DND-41 (cell line): Measurements from ENCODE around the gene ATP6V0D1.

Experiments
- CTCF ChIP-seq: IDR thresholded peaks from 2 replicates; pipeline ENCODE4 v1.5.1; 2012; ENCODE audit warnings: borderline replicate concordance, low read length, moderate library complexity, mild to moderate bottlenecking; ENCODE audit not compliant: poor library complexity, severe bottlenecking; ENCODE audit errors: extremely low read depth
- EZH2 ChIP-seq: IDR thresholded peaks from 3 replicates; pipeline ENCODE4 v1.6.1; 2012; ENCODE audit warnings: borderline replicate concordance, low read depth, mild to moderate bottlenecking, moderate library complexity, low read length, inconsistent platforms; ENCODE audit not compliant: severe bottlenecking

DNA sequence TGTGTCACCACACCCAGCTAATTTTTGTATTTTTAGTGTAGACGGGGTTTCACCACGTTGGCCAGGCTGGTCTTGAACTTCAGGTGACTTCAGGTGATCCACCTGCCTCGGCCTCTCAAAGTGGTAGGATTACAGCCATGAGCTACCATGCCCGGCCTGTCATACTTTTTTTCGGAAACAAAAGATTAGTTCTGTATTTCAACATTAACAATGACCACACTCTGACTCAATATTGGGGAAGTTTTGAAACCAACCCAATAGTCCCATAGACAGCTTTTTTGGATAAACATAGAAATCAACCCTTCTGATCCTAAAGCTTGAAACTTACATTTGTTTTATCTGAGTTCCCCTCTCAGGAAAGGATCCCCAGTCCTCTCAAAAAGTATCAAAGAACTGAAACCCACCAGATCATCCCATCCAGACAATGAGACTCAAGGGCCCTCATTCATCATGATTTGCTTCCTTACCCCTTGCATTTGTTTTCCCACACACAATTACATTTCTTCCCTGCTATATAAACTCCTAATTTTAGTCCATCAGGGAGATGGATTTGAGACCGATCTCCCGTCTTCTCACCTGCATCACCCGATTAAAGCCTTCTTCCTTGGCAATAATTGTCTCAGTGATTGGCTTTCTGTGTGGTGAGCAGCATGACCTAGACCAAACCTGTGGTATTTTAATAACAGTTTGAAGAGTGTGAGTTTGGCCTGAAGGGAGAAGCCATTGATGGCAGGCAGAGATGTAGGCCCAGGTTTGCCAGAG lies 9.6 kb upstream of the ATP6V0D1 start:
- TF ChIP-seq CTCF (no peak), EZH2 (no peak)
